GM19023 (cell line): Measurements from ENCODE around the gene PTPRN2.

Source experiments
- ATAC-seq: cut with Tn5 transposase; IDR thresholded peaks from one replicate; pipeline ENCODE4 v1.9.1; 2021; ENCODE audit warnings: mild to moderate bottlenecking, moderate library complexity; ENCODE audit not compliant: unreplicated experiment

Gene PTPRN2

DNA sequence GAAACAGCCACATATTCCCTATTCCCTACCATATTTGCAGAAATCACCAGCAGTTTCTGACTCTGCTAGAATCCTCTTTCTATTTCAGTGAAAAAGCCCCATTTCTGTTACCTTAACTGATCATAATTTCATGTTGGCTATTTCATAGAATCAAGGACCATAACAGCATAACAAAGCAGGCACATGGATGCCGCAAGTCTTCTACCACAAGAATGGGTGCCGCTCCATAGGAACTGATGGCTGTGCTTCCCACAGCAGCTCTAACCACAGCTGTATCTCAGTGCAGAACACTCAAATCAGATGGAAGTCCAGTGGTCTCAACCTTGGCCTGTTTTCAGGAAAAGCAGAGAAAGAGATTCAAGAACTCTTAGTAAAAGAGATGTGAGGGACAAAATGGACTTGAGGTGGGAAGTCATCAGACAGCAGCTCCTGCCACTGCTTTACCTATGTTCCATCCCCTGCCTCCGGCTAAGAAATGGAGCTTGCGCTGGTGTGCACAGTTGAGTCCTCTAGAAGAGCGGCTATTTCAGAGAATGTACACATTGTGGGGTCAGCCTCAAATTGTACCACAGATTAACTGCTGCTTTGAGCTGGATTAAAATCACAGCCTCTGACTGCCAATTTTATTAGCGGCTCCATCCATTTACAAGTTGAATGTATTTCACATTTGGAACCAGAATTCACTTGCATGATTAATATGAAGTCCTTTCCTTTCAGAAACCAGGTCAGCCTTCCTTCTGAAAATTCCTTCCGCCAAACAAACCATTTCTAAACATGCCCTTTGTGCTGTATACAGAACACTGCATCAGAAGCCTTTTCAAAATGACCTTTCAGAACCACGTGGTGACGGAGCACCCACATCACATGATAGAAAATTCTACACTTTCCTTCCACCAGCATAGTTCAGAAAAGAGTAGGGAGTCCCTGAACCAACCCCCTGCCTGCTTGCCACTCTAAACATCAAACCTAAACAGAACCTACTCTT, 7.7 kb downstream of the PTPRN2 start:
- ATAC-seq = no peak

- ATAC-seq = no peak
Measured at GRCh38 chr7:158576050-158576762, 11.4 kb downstream of the PTPRN2 start.

- no peak for ATAC-seq
Measured at GRCh38 chr7:158574308-158575036, 13.2 kb downstream of the PTPRN2 start.

- ATAC-seq = no peak
Measured at GRCh38 chr7:158573310-158573709, 14.3 kb downstream of the PTPRN2 start.

- no peak for ATAC-seq
Measured at GRCh38 chr7:158572000-158572828, 15.4 kb downstream of the PTPRN2 start.

- ATAC-seq = no peak
Measured at GRCh38 chr7:158570449-158571170, 17.0 kb downstream of the PTPRN2 start.

- ATAC-seq = no peak
Measured at GRCh38 chr7:158569858-158570323, 17.7 kb downstream of the PTPRN2 start.

- no peak for ATAC-seq
Measured at GRCh38 chr7:158568974-158569857, 18.4 kb downstream of the PTPRN2 start.

GRCh38 chr7:158567153-158567603, 20.4 kb downstream of the PTPRN2 start:
- ATAC-seq = no peak

DNA sequence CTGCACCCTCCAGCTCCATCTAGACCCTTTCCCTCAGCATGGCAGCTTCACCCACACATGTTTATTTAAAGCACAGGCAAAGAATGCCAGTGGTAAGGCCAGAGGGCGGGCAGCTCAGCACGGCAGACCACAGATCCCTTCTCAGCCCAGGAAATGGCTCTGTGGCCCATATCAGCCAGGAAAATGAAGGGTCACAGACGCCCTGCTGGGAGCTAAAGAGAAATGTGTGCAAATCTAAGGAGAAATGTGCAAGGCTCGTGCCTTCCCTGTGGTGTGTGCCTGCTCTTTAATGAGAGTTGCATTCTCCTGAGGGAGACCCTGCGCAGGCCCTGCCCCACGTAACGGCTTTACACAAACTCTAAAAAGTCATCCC, 23.0 kb downstream of the PTPRN2 start:
- ATAC-seq = no peak

DNA sequence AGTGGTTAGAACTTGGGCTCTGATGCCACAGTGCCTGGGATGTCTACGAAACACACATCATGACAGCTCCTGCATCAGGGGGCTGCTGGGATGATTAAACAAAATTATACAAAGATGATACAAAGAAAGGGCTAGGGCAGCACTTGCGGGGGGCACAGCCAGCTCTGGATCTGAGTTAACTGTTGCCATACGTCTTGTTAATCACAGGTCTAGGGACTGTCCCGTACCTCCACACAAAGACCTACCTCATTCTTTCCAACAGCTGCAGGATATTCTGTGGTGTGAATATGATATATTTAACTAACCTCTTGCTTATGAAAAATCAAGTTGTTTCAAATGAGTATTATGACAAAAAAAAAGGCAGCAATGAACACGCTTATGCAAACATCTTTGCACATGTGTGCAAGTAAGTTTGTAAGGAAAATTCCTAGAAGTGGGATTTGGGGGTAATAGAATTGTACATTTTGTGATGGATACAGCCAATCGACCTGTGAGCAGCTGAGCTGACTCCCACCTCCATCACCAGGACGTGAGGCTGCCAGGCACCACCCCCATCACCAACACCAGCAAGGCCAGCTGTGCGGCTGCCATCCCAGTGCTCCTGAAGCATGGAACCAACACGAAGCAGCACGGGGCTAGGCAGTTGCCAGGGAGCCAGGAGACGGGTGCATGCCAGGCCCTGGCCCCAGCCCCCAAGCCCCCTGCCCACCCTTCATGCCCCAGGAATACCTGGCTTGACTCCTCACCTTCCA, 23.5 kb downstream of the PTPRN2 start:
- ATAC-seq = no peak

DNA sequence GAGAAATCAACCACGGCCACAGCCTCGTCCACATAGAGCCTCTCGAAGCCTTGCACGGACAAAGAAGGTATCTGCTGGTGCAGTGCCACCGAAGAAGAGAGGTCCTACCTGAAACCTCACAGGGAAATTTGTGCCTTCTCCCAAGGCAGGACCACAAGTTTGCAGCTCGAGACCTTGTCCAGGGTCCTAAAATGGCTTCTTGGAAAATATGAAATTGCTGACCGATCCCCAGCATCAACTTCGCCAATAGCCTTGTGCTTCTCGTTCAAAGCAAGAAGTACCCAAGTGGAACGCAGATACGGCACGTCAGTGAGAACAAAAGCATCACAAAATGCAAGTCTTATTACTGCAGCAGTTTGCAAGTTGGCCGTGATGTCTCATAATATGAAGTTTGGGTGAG, 24.6 kb downstream of the PTPRN2 start:
- ATAC-seq = no peak

GRCh38 chr7:158562517-158562916, 25.1 kb downstream of the PTPRN2 start:
- ATAC-seq = no peak

- no peak for ATAC-seq
Measured at GRCh38 chr7:158561659-158562058, 26.0 kb downstream of the PTPRN2 start.

DNA sequence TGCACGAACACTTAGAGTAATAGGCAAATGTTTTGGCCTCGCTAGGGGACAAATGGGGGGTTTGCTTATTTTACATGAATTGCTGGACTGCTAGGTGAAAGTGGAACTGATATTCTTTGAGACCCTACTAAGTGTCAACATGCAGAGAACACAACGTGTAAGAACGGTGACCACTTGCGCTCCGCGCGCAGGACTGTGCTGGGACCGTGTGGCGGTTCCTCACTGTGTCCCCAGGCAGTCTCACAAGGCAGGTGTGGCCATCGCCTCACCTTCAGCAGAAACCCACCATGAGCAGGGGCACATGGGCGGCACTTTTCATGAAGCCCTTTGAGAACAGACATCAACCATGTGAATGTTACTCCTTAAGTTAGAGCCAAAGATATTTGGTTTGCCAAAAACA, 27.2 kb downstream of the PTPRN2 start:
- no peak for ATAC-seq

GRCh38 chr7:158559356-158559755, 28.3 kb downstream of the PTPRN2 start:
- ATAC-seq = no peak

GRCh38 chr7:158558816-158559215, 28.8 kb downstream of the PTPRN2 start:
- ATAC-seq = no peak

- ATAC-seq = no peak
Measured at GRCh38 chr7:158557441-158557755, 30.2 kb downstream of the PTPRN2 start.
